HCT116 (cell line): ENCODE results near the gene PPP6C. TPM values are rescaled to one million over a fixed set of nuclear protein-coding genes. Genes with fewer than 3 reads are reported as not detected.

Experiments
- ATAC-seq: fragments of 200-7000 bp; cut with Tn5 transposase; 2 replicates; pipeline ENCODE4 v1.9.1; 2020; ENCODE audit warnings: mild to moderate bottlenecking, moderate library complexity
- BruUV-seq: library from RNA; stranded (reverse); fragments of 400-500 nt; replicated peaks from 2 replicates; lab custom pipeline; 2021; lab: Mats Ljungman, UMichigan
- CTCF ChIA-PET: fragments of 300-600 bp; sonication (Branson Sonifier 250); formaldehyde crosslinking; loops from one replicate; lab custom pipeline; 2021; ENCODE audit warnings: antibody characterized with exemption; lab: Charles Lee
- POLR2A ChIA-PET: fragments of 300-600, 350-600 bp; sonication (Branson Sonifier 250); formaldehyde crosslinking; loops from one replicate; lab custom pipeline; 2021; ENCODE audit warnings: antibody characterized with exemption; lab: Charles Lee
- RAD21 ChIA-PET, 2 experiments: fragments of 300-600 bp; sonication (Branson Sonifier 250); formaldehyde crosslinking; loops; one replicate each; lab custom pipeline; 2023; ENCODE audit warnings: low total read pairs in 2 of 2; ENCODE audit not compliant: uncharacterized antibody in 2 of 2, unreplicated experiment in 2 of 2, low non-redundant PET in 1 of 2; lab: Charles Lee
- DNase-seq: peaks from one replicate; pipeline ENCODE4 v3.0.0-alpha.2; 2010; ENCODE audit warnings: low read depth, low spot score
- H2AFZ ChIP-seq: fragments of 200-600 bp; shearing (Covaris generic), sonication (generic); 2 replicates; pipeline ENCODE4 v1.6.1; 2017; ENCODE audit warnings: low read depth, mixed run types, mixed read lengths, antibody characterized with exemption, low read length; ENCODE audit not compliant: poor library complexity, severe bottlenecking
- H3K27ac ChIP-seq: 2 replicates; pipeline ENCODE4 v1.5.1; 2012; ENCODE audit warnings: low read depth, low read length
- H3K27me3 ChIP-seq: fragments of 200-600 bp; sonication (generic); 2 replicates; pipeline ENCODE4 v1.6.1; 2016; ENCODE audit warnings: mixed run types, low read length, mixed read lengths; ENCODE audit not compliant: insufficient read depth
- H3K36me3 ChIP-seq, 2 experiments: fragments of 200-500 bp in 1 of 2; fragments of 200-600 bp in 1 of 2; sonication (Bioruptor generic) in 1 of 2; sonication (generic) in 1 of 2; 2 replicates each; pipeline versions ENCODE4 v1.5.1 to v1.6.1; 2014 to 2016; ENCODE audit warnings: low read length in 2 of 2, inconsistent platforms in 1 of 2, mixed read lengths in 1 of 2, mixed run types in 1 of 2; ENCODE audit not compliant: insufficient read depth in 2 of 2, control insufficient read depth in 1 of 2
- H3K4me1 ChIP-seq, 2 experiments: fragments of 200-600 bp in 1 of 2; sonication (generic) in 1 of 2; 2 replicates each; pipeline versions ENCODE4 v1.5.1 to v1.6.1; 2012 to 2017; ENCODE audit warnings: low read length in 2 of 2, inconsistent platforms in 1 of 2, mild to moderate bottlenecking in 1 of 2, mixed read lengths in 1 of 2, mixed run types in 1 of 2, moderate library complexity in 1 of 2; ENCODE audit not compliant: insufficient read depth in 2 of 2, control insufficient read depth in 1 of 2
- H3K4me2 ChIP-seq: fragments of 200-600 bp; sonication (generic); 2 replicates; pipeline ENCODE4 v1.6.1; 2017; ENCODE audit warnings: mixed run types, low read length, mixed read lengths
- H3K4me3 ChIP-seq, 2 experiments: fragments of 200-600 bp in 1 of 2; sonication (generic) in 1 of 2; replicated peaks in 1 of 2; 2 replicates each; pipeline ENCODE4 v1.5.1; 2011 to 2016; ENCODE audit warnings: low read length in 2 of 2, control low read depth in 1 of 2, low read depth in 1 of 2, mild to moderate bottlenecking in 1 of 2, mixed read lengths in 1 of 2, mixed run types in 1 of 2
- H3K79me2 ChIP-seq: fragments of 200-600 bp; sonication (generic); 2 replicates; pipeline ENCODE4 v1.6.1; 2017; ENCODE audit warnings: mild to moderate bottlenecking, mixed run types, low read length, moderate library complexity, mixed read lengths; ENCODE audit not compliant: insufficient read depth
- H3K9ac ChIP-seq: fragments of 200-600 bp; sonication (generic); 2 replicates; pipeline ENCODE4 v1.6.1; 2016; ENCODE audit warnings: low read length, mixed read lengths
- H3K9me2 ChIP-seq: fragments of 200-600 bp; sonication (generic), shearing (Covaris generic); 2 replicates; pipeline ENCODE4 v1.6.1; 2017; ENCODE audit warnings: mixed run types, mild to moderate bottlenecking, moderate library complexity; ENCODE audit not compliant: insufficient read depth
- H3K9me3 ChIP-seq, 2 experiments: fragments of 200-500 bp in 1 of 2; fragments of 200-600 bp in 1 of 2; sonication (Bioruptor generic) in 1 of 2; sonication (generic) in 1 of 2; 2 replicates each; pipeline ENCODE4 v1.6.1; 2014 to 2017; ENCODE audit warnings: low read length in 2 of 2, mixed read lengths in 2 of 2, inconsistent platforms in 1 of 2, low read depth in 1 of 2, mild to moderate bottlenecking in 1 of 2, mixed run types in 1 of 2, moderate library complexity in 1 of 2; ENCODE audit not compliant: control insufficient read depth in 1 of 2, insufficient read depth in 1 of 2
- H4K20me1 ChIP-seq: fragments of 200-600 bp; sonication (generic), shearing (Covaris generic); 2 replicates; pipeline ENCODE4 v1.6.1; 2017; ENCODE audit warnings: mixed run types, mild to moderate bottlenecking, moderate library complexity; ENCODE audit not compliant: insufficient read depth
- ATF3 ChIP-seq: IDR thresholded peaks from 2 replicates; pipeline ENCODE4 v1.6.1; 2012
- CBX3 ChIP-seq: IDR thresholded peaks from 2 replicates; pipeline ENCODE4 v1.6.1; 2012; ENCODE audit warnings: low read depth
- CTCF ChIP-seq, 3 experiments: fragments of 200-600 bp in 1 of 3; sonication (generic) in 1 of 3; IDR thresholded peaks in 2 of 3; conservative IDR thresholded peaks in 1 of 3; 2 replicates each; pipeline ENCODE4 v1.5.1; 2012 to 2017; ENCODE audit warnings: low read depth in 2 of 3, low read length in 2 of 3, antibody characterized with exemption in 1 of 3, borderline replicate concordance in 1 of 3, control low read depth in 1 of 3, mild to moderate bottlenecking in 1 of 3, mixed read lengths in 1 of 3, mixed run types in 1 of 3, moderate library complexity in 1 of 3; ENCODE audit not compliant: insufficient read depth in 1 of 3
- ELF1 ChIP-seq: IDR thresholded peaks from 2 replicates; pipeline ENCODE4 v1.6.1; 2012; ENCODE audit warnings: low read depth, borderline replicate concordance
- EZH2 ChIP-seq: fragments of 200-600 bp; sonication (generic); IDR thresholded peaks from 2 replicates; pipeline ENCODE4 v1.6.1; 2017; ENCODE audit warnings: antibody characterized with exemption, mixed run types
- FOSL1 ChIP-seq: IDR thresholded peaks from 2 replicates; pipeline ENCODE4 v1.6.1; 2012; ENCODE audit warnings: low read depth
- JUND ChIP-seq: IDR thresholded peaks from 2 replicates; pipeline ENCODE4 v1.6.1; 2012
- POLR2AphosphoS5 ChIP-seq: IDR thresholded peaks from 2 replicates; pipeline ENCODE4 v1.6.1; 2011; ENCODE audit warnings: mild to moderate bottlenecking, low read depth, low read length, moderate library complexity
- RAD21 ChIP-seq: IDR thresholded peaks from 2 replicates; pipeline ENCODE4 v1.6.1; 2012; ENCODE audit warnings: low read depth, mild to moderate bottlenecking
- REST ChIP-seq: IDR thresholded peaks from 2 replicates; pipeline ENCODE4 v1.6.1; 2012; ENCODE audit warnings: low read depth
- SP1 ChIP-seq: IDR thresholded peaks from 2 replicates; pipeline ENCODE4 v1.6.1; 2012; ENCODE audit warnings: low read depth
- SRF ChIP-seq: IDR thresholded peaks from 2 replicates; pipeline ENCODE4 v1.6.1; 2012; ENCODE audit warnings: low read depth
- YY1 ChIP-seq: IDR thresholded peaks from 2 replicates; pipeline ENCODE4 v1.6.1; 2011; ENCODE audit warnings: low read length, low read depth, moderate library complexity, mild to moderate bottlenecking; ENCODE audit not compliant: insufficient replicate concordance; ENCODE audit errors: extremely low read depth
- ZFX ChIP-seq: fragments of 450-650 bp; IDR thresholded peaks from 2 replicates; pipeline ENCODE4 v1.6.1; 2017
- ZNF274 ChIP-seq: fragments of 200-500 bp; sonication (Bioruptor generic); IDR thresholded peaks from 2 replicates; pipeline ENCODE4 v1.6.1; 2014; ENCODE audit warnings: mild to moderate bottlenecking, low read depth, low read length, inconsistent platforms
- intact Hi-C: fragments of 100-400 bp; cut with micrococcal nuclease; formaldehyde crosslinking; loops from 2 replicates; pipeline ENCODE4 v1.10.0; 2022
- total RNA-seq: library from RNA; stranded (reverse); gene quantifications from one replicate; pipeline ENCODE4 v1.2.1, GENCODE V29; 2021; ENCODE audit not compliant: unreplicated experiment
- TF ChIP-seq, protein P1 (sequence below): IDR thresholded peaks from 2 replicates; pipeline ENCODE4 v1.6.1; 2012

The PPP6C gene
- total RNA-seq, 1 experiment from 2014 or later = 35.4 TPM

GRCh38 chr9:125137200-125137599 is 52.4 kb downstream of the PPP6C start (continued):
- no peak for TF ChIP-seq ZFX

GRCh38 chr9:125134976-125135375 is 54.6 kb downstream of the PPP6C start:
- TF ChIP-seq SP1 (no peak), ZFX (no peak), ATF3 (no peak), FOSL1 (no peak), SRF (no peak), ZNF274 (no peak), ELF1 (no peak), RAD21 (no peak), REST (no peak), JUND (no peak), CBX3 (no peak), YY1 (no peak), EZH2 (no peak), CTCF (IDR thresholded peaks at IDR 0.05 in 2 of 3, conservative IDR thresholded peaks at IDR 0.05 in 1 of 3; ENCODE audit: borderline replicate concordance in 1 of 3, insufficient read depth in 1 of 3, low read depth in 2 of 3, low read length in 2 of 3) (no peak), POLR2AphosphoS5 (no peak)
- TF ChIP-seq, protein P1, sequence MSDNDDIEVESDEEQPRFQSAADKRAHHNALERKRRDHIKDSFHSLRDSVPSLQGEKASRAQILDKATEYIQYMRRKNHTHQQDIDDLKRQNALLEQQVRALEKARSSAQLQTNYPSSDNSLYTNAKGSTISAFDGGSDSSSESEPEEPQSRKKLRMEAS = no peak
- no peak for ATAC-seq
- H3K4me1 ChIP-seq = no peaks in the 10 kb centered on the region
- no peaks in the 10 kb centered on the region for H4K20me1 ChIP-seq
- no peak for DNase-seq
- peaks cover 22% of the 10 kb centered on the region for H3K79me2 ChIP-seq
- no peaks in the 10 kb centered on the region for H3K27me3 ChIP-seq
- H3K9me2 ChIP-seq = no peaks in the 10 kb centered on the region
- CTCF ChIA-PET = no interaction called here
- intact Hi-C loops = no loop called here
- no peak overlapping the region for H3K4me3 ChIP-seq
- no peak overlapping the region for H3K9ac ChIP-seq
- H3K4me2 ChIP-seq = no peak overlapping the region
- POLR2A ChIA-PET = no interaction called here
- H3K36me3 ChIP-seq = 0 out of 4 replicates have a peak, but pooled peaks cover 0 to 2% of the 10 kb centered on the region in 2 experiments
- no peak overlapping the region for H3K27ac ChIP-seq
- no peaks in the 10 kb centered on the region for H3K9me3 ChIP-seq
- RAD21 ChIA-PET = no interaction called here
- H2AFZ ChIP-seq = no peak overlapping the region
- no TSS peak for BruUV-seq
